ENCODE measurements around the gene DOCK7. TPM values are rescaled to one million over a fixed set of nuclear protein-coding genes. Genes with fewer than 3 reads are reported as not detected.

DOCK7 gene
- total and polyA plus RNA-seq, 2 of the 13 experiments (the other 11 are each of a cell fraction or from before 2014, with no cell fraction given): 45.7 to 67.2 TPM

GRCh38 chr1:62481681-62482080 lies 206.5 kb downstream of the DOCK7 start (continued):
- TF ChIP-seq ZNF335 (CRISPR knock-in tag; IDR thresholded peaks at IDR 0.05) (no peak), U2AF2 (IDR thresholded peaks at IDR 0.05; ENCODE audit: low read depth, low read length) (no peak), CEBPB (IDR thresholded peaks at IDR 0.05; ENCODE audit: borderline replicate concordance, low read depth, low read length) (no peak), ZNF687 (CRISPR knock-in tag; IDR thresholded peaks at IDR 0.05) (no peak), AHDC1 (CRISPR knock-in tag; IDR thresholded peaks at IDR 0.05; ENCODE audit: borderline replicate concordance) (no peak), ZNF251 (CRISPR knock-in tag; IDR thresholded peaks at IDR 0.05) (no peak)

All from HepG2 (cell line).